ENCODE results near the gene IFNA5.

Gene IFNA5

DNA sequence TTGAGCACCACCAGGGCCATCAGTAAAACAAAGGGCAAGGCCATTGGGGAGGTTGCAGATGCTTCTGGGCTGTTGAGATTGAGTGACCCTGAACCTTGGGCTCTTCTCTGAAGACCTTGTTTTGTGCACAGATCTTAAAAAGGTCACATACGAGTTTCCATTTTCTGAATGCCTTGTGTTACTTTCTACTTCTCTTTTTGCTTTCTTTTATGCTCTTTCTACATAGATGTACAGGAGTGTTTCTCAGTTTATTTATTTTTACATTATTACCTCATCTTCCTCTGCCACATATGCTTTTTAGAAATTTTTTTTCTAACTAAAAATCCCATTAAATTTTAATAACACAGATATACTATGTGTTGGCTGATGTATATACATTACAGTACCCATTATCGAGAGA, at the start of gene IFNA5:
IFNA5 (minus strand) TSS at position 101 of the 400 bp plus-strand sequence; CDS start at position 44, 57 bp downstream.
- DNase-seq (ENCODE audit: low spot score), result no peak

- no peak for DNase-seq (ENCODE audit: low spot score)
Observed at GRCh38 chr9:21350787-21351186, 45.7 kb upstream of the IFNA5 start, which contains the start of gene IFNA6. IFNA6 (minus strand) TSS chr9:21350887; CDS start chr9:21350887, 0 bp downstream.

- no peak for DNase-seq (ENCODE audit: low spot score)
Observed at GRCh38 chr9:21348430-21348970, 43.4 kb upstream of the IFNA5 start.

- no peak for DNase-seq (ENCODE audit: low spot score)
Observed at GRCh38 chr9:21340735-21341134, 35.6 kb upstream of the IFNA5 start.

DNA sequence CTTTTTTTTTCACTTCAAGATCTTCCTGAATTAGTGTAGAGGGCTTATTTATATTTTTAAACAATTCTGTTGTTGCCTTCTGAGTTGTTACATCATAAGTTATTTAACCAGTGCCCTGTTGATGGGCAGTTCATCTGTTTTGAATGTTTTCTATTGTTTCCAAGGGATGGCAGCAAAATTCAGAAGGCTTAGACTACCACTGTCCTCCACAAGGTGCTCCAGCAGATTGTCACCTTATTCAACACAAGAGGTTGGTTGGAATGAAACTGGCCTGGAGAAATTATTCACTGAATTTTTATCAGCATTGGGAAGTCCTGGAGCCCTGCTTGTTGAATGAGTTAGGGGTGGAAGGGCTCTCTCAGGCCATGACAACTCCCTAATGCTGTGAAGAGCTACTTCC, 31.3 kb upstream of the IFNA5 start:
- DNase-seq (ENCODE audit: low spot score), result no peak

DNA sequence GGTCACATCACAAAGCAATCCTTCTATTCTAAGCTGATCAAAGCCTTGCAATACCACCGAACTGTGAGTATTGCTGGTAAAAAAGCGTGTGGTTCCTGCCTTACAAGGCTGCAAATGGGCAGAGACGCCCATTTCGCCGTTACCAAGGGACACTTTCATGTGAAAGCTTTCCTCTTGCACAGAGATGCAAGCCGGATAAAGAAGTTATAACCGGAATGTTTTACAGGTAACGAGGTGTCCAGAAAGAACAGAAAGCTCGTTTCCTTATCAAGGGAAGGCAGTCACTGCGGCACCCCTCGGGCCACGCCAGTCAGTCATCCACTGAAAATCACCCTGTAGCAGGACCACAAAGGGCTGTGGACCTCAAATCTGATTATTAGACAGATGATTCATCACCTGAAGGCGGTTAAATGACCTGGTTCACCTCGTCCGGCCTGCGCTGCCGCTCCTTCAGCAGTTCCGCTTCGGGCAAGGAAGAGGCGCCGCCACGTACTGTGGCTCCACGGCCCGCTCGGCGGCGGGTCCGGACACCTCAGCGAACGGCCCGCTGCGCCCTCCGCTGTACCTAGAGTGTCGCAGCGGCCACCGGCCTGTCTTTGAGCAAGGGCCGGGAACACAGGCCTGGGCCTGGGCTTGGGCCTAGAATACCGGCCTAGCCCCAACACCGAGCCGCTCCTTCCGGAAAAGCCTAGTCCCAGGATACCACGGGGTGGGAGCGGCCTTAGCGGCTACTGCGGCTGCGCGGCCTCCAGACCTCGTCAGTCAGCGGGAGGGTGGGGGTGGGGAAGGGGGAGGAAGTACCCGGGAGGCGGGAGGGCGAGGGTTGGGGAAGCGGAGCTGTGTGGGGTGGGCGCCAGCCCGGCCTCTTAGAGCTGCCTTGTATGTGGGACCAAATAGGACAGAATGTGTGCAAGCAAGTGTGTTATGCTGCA, 29.9 kb upstream of the IFNA5 start, which contains the start of gene KLHL9:
KLHL9 (minus strand) TSS at position 704 of the 932 bp plus-strand sequence; CDS start at position 159, 545 bp downstream.
- peak; percentile 87 for DNase-seq (ENCODE audit: low spot score)

- no peak for DNase-seq (ENCODE audit: low spot score)
Observed at GRCh38 chr9:21333226-21333625, 28.1 kb upstream of the IFNA5 start.

GRCh38 chr9:21331676-21332402, 26.7 kb upstream of the IFNA5 start:
- DNase-seq (ENCODE audit: low spot score), result no peak

DNA sequence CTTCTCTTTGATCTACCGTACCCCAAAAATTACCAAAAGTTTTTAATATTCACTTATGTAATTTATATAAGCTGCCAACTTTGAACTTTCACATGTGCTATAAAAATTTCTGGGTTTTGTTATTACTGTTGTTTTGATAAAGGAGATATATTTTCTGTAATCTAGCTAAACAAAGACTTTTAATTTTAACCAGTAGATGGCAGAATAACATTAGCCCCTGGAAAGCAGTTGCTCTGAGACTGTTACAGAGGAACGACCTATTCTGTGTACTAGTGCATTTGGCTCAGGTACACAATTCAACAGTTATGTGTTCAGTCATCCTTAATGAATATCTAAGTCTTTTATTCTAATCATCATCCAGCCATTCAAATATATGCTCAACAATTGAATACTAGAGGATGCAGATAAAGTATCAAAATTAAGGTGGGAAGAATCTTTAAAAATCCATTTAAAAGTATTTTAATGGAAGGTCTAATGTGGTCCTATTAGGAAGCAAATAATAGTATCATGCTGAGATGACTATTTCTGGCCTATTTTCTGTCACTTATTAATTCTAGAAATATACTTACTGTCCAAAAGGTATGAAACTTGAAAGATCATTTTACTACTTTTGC, 21.5 kb upstream of the IFNA5 start:
- peak; percentile 13 for DNase-seq (ENCODE audit: low spot score)

DNA sequence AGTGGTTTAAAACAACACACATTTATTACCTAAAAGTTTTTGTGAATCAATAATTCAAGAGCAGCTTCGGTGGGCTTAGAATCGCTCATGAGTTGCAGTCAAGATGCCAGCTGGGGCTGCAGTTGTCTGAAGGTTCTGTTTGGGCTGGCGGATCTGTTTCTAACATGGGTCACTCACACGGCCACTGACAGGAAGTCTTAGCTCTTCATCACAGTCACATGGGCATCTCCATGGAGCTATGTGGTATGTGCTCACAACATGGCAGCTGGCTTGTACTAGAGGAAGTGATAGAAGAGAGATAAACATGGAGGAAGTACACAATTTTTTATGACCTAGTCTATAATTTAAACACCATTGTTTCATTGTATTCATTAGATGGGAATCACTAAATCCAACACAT, 18.9 kb upstream of the IFNA5 start:
- no peak for DNase-seq (ENCODE audit: low spot score)

DNA sequence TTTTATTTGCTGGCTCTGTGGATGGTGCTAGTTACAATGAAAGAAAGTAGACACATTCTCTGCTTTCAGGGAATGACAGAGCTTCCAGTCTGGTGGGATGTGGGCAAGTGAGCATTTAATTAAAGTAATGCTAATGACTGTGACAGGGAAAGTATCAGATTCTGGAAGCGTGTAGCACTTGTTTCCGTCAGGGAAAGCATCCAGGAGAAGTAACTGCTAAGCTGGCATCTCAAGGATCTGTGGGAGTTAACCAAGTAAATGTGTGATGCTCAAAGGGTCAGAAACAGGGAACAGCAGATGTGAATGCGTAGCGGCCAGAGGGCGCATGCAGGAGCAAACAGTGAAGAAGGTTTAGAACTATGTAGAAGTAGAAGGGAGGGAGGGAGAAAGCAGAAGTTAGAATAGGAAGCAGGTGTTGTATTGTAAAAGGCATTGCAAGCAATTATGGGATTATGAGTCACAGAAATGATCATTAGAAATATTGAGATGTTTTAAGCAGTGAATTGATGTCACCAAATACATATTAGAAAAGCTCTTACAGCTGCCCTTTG, 17.9 kb upstream of the IFNA5 start:
- DNase-seq (ENCODE audit: low spot score), result no peak

- no peak for DNase-seq (ENCODE audit: low spot score)
Observed at GRCh38 chr9:21320465-21320864, 15.4 kb upstream of the IFNA5 start.

GRCh38 chr9:21317956-21318923, 13.1 kb upstream of the IFNA5 start:
- no peak for DNase-seq (ENCODE audit: low spot score)

DNA sequence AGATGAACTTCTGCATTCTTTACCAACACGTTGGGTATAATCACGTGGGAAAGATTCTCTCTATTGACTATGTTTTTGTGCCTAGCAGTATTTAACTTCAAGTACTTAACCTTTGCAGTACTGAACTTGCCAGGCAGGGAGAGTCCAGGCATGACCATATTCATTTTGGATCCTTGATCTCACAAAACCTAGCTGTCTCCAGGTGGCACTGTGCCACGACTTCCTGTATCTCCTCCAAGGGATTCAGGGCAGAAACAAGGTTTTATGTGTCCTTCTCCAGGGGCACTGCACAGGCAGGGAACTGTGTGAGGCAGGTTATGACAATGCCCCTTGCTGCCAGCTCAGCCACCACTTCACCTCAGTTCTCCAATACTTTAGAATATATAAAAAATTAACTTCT, 11.7 kb upstream of the IFNA5 start:
- no peak for DNase-seq (ENCODE audit: low spot score)

DNA sequence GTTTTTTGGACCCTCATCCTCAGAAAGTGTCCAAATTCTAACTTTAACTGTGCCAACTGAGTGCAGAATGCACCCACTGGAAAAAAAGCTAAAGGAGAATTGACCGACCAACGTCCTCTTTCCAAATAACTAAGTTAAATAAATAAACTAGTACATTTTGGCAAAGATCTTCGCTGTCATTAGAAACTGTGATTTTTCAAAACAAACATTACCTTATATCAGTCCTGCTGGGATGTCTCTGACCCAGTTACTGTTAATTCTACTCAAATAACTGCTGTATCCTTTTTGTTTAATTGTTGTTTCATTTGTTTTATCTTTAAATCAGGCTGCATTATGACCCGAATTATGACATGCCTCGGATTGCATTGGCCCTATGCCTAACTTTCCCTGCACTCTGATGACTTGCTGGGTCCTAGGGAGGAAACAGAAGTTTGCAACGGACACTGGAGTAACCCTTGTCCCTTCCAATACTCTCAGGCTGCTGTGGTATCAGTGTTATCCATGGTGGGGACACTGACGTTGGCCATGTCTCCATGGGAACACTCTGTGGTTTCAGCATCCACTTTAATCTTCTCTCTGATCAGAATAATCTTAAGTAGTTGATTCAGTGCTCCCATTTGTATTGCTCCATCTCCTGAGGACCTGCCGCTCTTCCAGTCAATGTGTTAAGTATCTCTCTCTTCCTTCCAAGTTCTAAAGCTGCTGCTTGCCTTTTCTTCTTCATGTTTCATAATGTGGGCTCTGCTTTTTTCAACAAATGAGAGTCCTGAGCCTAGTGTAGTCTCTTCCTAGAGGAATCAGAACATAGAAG, 11.1 kb upstream of the IFNA5 start:
- no peak for DNase-seq (ENCODE audit: low spot score)

DNA sequence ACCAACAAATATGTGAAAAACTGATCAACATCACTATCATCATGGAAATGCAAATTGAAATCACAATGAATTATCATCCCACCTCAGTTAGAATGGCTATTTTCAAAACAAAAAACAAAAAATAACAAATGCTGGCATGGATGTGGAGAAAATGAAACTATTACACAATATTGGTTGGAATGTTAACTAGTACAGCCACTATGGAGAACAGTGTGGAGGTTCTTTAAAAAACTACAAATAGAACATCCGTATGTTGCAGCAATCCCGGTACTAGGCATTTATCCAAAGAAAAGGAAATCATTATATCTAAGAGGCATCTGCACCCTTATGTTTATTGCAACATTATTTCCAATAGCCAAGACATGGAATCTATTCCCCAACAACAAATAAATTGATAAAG, 9.0 kb upstream of the IFNA5 start:
- DNase-seq (ENCODE audit: low spot score), result no peak

GRCh38 chr9:21311889-21312288, 6.8 kb upstream of the IFNA5 start:
- no peak for DNase-seq (ENCODE audit: low spot score)

DNA sequence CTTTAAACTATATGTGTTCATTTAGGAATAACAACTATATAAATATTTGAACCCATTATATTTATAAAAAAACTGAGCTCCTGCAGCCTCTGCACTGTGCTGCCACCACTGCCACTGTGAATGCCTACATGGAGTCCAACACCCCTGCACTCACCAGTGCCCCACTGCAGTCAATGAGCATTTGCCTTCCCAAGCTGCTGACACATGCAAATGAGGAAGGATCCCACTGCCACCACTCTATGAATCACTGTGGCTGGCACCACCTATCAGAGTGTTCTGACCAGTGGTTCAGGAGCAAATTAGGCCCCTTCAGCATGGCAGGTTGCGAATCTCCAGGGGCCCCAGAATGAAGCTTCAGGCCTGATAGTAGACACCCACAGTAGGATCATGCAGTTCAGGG, 9.1 kb downstream of the IFNA5 start:
- no peak for DNase-seq (ENCODE audit: low spot score)

GRCh38 chr9:21294904-21295538, 10.1 kb downstream of the IFNA5 start:
- no peak for DNase-seq (ENCODE audit: low spot score)

Measured in HuH-7 (cell line).